SK-N-SH treated with all-trans-retinoic acid at 6 μM for 48 hours (cell line): ENCODE measurements around the gene DDX49.

ENCODE experiments used
- ATAC-seq: fragments of 200-7000 bp; cut with Tn5 transposase; 3 replicates; pipeline ENCODE4 v1.9.1; 2020; ENCODE audit warnings: mild to moderate bottlenecking, moderate library complexity
- BACH2 ChIP-seq: fragments of 250-450 bp; sonication (Bioruptor Pico); IDR thresholded peaks from 2 replicates; pipeline ENCODE4 v1.9.0; 2021; ENCODE audit warnings: mild to moderate bottlenecking, borderline replicate concordance
- CREB5 ChIP-seq: fragments of 250-450 bp; sonication (Bioruptor Pico); IDR thresholded peaks from 2 replicates; pipeline ENCODE4 v1.5.1; 2020; ENCODE audit warnings: low read depth, mild to moderate bottlenecking, moderate library complexity
- CSDC2 ChIP-seq: fragments of 250-450 bp; sonication (Bioruptor Pico); IDR thresholded peaks from 2 replicates; pipeline ENCODE4 v1.5.0; 2020; ENCODE audit warnings: mild to moderate bottlenecking, moderate library complexity
- CSRNP3 ChIP-seq: fragments of 250-450 bp; sonication (Bioruptor Pico); IDR thresholded peaks from 2 replicates; pipeline ENCODE4 v1.5.1; 2021; ENCODE audit warnings: mild to moderate bottlenecking, moderate library complexity
- ESRRG ChIP-seq: fragments of 250-450 bp; sonication (Bioruptor Pico); IDR thresholded peaks from 2 replicates; pipeline ENCODE4 v1.6.1; 2021; ENCODE audit warnings: mild to moderate bottlenecking
- GLIS3 ChIP-seq: fragments of 250-450 bp; sonication (Bioruptor Pico); IDR thresholded peaks from 2 replicates; pipeline ENCODE4 v1.5.0; 2020; ENCODE audit warnings: mild to moderate bottlenecking, moderate library complexity
- ISL1 ChIP-seq: fragments of 250-450 bp; sonication (Bioruptor Pico); IDR thresholded peaks from 2 replicates; pipeline ENCODE4 v2.1.2; 2022; ENCODE audit warnings: mild to moderate bottlenecking, moderate library complexity
- OSR1 ChIP-seq: fragments of 250-450 bp; sonication (Bioruptor Pico); IDR thresholded peaks from 2 replicates; pipeline ENCODE4 v1.8.0; 2022; ENCODE audit warnings: moderate library complexity, mild to moderate bottlenecking, inconsistent platforms
- PATZ1 ChIP-seq: fragments of 250-450 bp; sonication (Bioruptor Pico); IDR thresholded peaks from 2 replicates; pipeline ENCODE4 v1.8.0; 2020; ENCODE audit warnings: mild to moderate bottlenecking, moderate library complexity, borderline replicate concordance
- PPARA ChIP-seq: fragments of 250-450 bp; sonication (Bioruptor Pico); IDR thresholded peaks from 2 replicates; pipeline ENCODE4 v1.5.0; 2020; ENCODE audit warnings: mild to moderate bottlenecking, borderline replicate concordance
- RARB ChIP-seq: fragments of 250-450 bp; sonication (Bioruptor Pico); IDR thresholded peaks from 2 replicates; pipeline ENCODE4 v1.8.0; 2021; ENCODE audit warnings: mild to moderate bottlenecking, moderate library complexity
- SNAI2 ChIP-seq: fragments of 250-450 bp; sonication (Bioruptor Pico); IDR thresholded peaks from 2 replicates; pipeline ENCODE4 v1.5.0; 2020; ENCODE audit warnings: mild to moderate bottlenecking, moderate library complexity
- TSHZ2 ChIP-seq: fragments of 250-450 bp; sonication (Bioruptor Pico); IDR thresholded peaks from 2 replicates; pipeline ENCODE4 v1.5.0; 2020; ENCODE audit warnings: mild to moderate bottlenecking, moderate library complexity
- ZC3H10 ChIP-seq: fragments of 250-450 bp; sonication (Bioruptor Pico); IDR thresholded peaks from 2 replicates; pipeline ENCODE4 v1.5.1; 2021; ENCODE audit warnings: mild to moderate bottlenecking, moderate library complexity
- ZFP3 ChIP-seq: fragments of 250-450 bp; sonication (Bioruptor Pico); IDR thresholded peaks from 2 replicates; pipeline ENCODE4 v1.5.0; 2020; ENCODE audit warnings: mild to moderate bottlenecking, moderate library complexity
- ZFP30 ChIP-seq: fragments of 450-650 bp; formaldehyde crosslinking; IDR thresholded peaks from 2 replicates; pipeline ENCODE4 v1.5.0; 2022; ENCODE audit warnings: mild to moderate bottlenecking, moderate library complexity
- ZNF565 ChIP-seq: fragments of 450-650 bp; formaldehyde crosslinking; conservative IDR thresholded peaks from 2 replicates; pipeline ENCODE4 v1.5.0; 2020; ENCODE audit warnings: low read depth, mild to moderate bottlenecking, moderate library complexity
- ZNF70 ChIP-seq: fragments of 450-650 bp; formaldehyde crosslinking; IDR thresholded peaks from 2 replicates; pipeline ENCODE4 v1.5.0; 2020; ENCODE audit warnings: mild to moderate bottlenecking, moderate library complexity
- ZNF8 ChIP-seq: fragments of 450-650 bp; formaldehyde crosslinking; IDR thresholded peaks from 2 replicates; pipeline ENCODE4 v1.5.0; 2020; ENCODE audit warnings: mild to moderate bottlenecking, moderate library complexity

The DDX49 gene

GRCh38 chr19:18931316-18932162, 12.0 kb downstream of the DDX49 start:
- TF ChIP-seq ZFP30 (CRISPR knock-in tag): no peak
- no peak for TF ChIP-seq ZNF70 (CRISPR knock-in tag)
- TF ChIP-seq ZFP3 (CRISPR knock-in tag): no peak
- TF ChIP-seq ISL1 (CRISPR knock-in tag): no peak
- no peak for TF ChIP-seq PPARA (CRISPR knock-in tag)
- no peak for ATAC-seq

- TF ChIP-seq ZC3H10 (CRISPR knock-in tag): no peak
- TF ChIP-seq ZNF565 (CRISPR knock-in tag): no peak
- no peak for TF ChIP-seq CREB5 (CRISPR knock-in tag)
- no peak for TF ChIP-seq CSRNP3 (CRISPR knock-in tag)
- TF ChIP-seq GLIS3: no peak
- no peak for TF ChIP-seq PPARA (CRISPR knock-in tag)
- TF ChIP-seq ZNF8: no peak
- TF ChIP-seq ZFP30 (CRISPR knock-in tag): no peak
- TF ChIP-seq ESRRG (CRISPR knock-in tag): no peak
- no peak for TF ChIP-seq SNAI2 (CRISPR knock-in tag)
- no peak for TF ChIP-seq BACH2 (CRISPR knock-in tag)
- TF ChIP-seq ISL1 (CRISPR knock-in tag): no peak
- TF ChIP-seq CSDC2 (CRISPR knock-in tag): no peak
- no peak for TF ChIP-seq PATZ1 (CRISPR knock-in tag)
- peak; percentile 89 for ATAC-seq
Observed at GRCh38 chr19:18932216-18932841, 12.8 kb downstream of the DDX49 start.

GRCh38 chr19:18933297-18933696, 13.8 kb downstream of the DDX49 start:
- no peak for ATAC-seq
- TF ChIP-seq ZFP30 (CRISPR knock-in tag) (no peak), RARB (CRISPR knock-in tag) (no peak), OSR1 (CRISPR knock-in tag) (no peak), PPARA (CRISPR knock-in tag) (no peak), BACH2 (CRISPR knock-in tag) (no peak), PATZ1 (CRISPR knock-in tag) (no peak), TSHZ2 (no peak), ZNF8 (no peak), ZC3H10 (CRISPR knock-in tag) (no peak), ZFP3 (CRISPR knock-in tag) (no peak)
